Measurements from ENCODE around the gene ROBO4. TPM values are rescaled to one million over a fixed set of nuclear protein-coding genes. Genes with fewer than 3 reads are reported as not detected.

Gene ROBO4
- total RNA-seq, 1 donor from 2014 or later: not detected

GRCh38 chr11:124877910-124878758 lies 19.5 kb downstream of the ROBO4 start:
- H3K4me3 Mint-ChIP-seq: peak overlapping the region; percentile 91
- peaks cover 11% of the 10 kb centered on the region for H3K4me1 Mint-ChIP-seq
- H3K9me3 Mint-ChIP-seq: no peaks in the 10 kb centered on the region
- intact Hi-C loops (cut with micrococcal nuclease): loop anchor here (2.0 to 5.0 kb wide), 2 partner anchors 77 to 1389 kb away; partner anchors contain the start of genes FOXRED1, MSANTD2 and SRPRA
- no peak overlapping the region for H3K27ac Mint-ChIP-seq
- H3K27me3 Mint-ChIP-seq: peaks cover 30% of the 10 kb centered on the region
- no peak for DNase-seq
- H3K36me3 Mint-ChIP-seq (ENCODE audit: low read depth): no peaks in the 10 kb centered on the region

GRCh38 chr11:124877631-124877909 lies 20.1 kb downstream of the ROBO4 start:
- H3K36me3 Mint-ChIP-seq (ENCODE audit: low read depth): no peaks in the 10 kb centered on the region
- intact Hi-C loops (cut with micrococcal nuclease): loop anchor here (2.0 to 5.0 kb wide), 2 partner anchors 77 to 1390 kb away; partner anchors contain the start of genes FOXRED1, MSANTD2 and SRPRA

GRCh38 chr11:124876818-124877630 lies 20.6 kb downstream of the ROBO4 start:
- H3K4me3 Mint-ChIP-seq: peak overlapping the region; percentile 91
- peaks cover 40% of the 10 kb centered on the region for H3K27me3 Mint-ChIP-seq
- peaks cover 11% of the 10 kb centered on the region for H3K4me1 Mint-ChIP-seq
- peak overlapping the region; percentile 86 for H3K27ac Mint-ChIP-seq
- no peaks in the 10 kb centered on the region for H3K9me3 Mint-ChIP-seq
- no peak for DNase-seq
- intact Hi-C loops (cut with micrococcal nuclease): loop anchor here (1.0 to 5.0 kb wide), 4 partner anchors 76 to 1390 kb away; partner anchors contain the start of genes CCDC15, FOXRED1, MSANTD2 and SRPRA
- no peaks in the 10 kb centered on the region for H3K36me3 Mint-ChIP-seq (ENCODE audit: low read depth)

More at GRCh38 chr11:124877631-124877909, 20.1 kb downstream of the ROBO4 start:
- no peaks in the 10 kb centered on the region for H3K9me3 Mint-ChIP-seq
- peaks cover 35% of the 10 kb centered on the region for H3K27me3 Mint-ChIP-seq
- H3K4me1 Mint-ChIP-seq: peaks cover 11% of the 10 kb centered on the region
- peak overlapping the region; percentile 91 for H3K4me3 Mint-ChIP-seq
- H3K27ac Mint-ChIP-seq: peak overlapping the region; percentile 86
- DNase-seq: no peak

- Mint-ChIP-seq H3K4me1 (peaks cover 11% of the 10 kb centered on the region), H3K9me3 (no peaks in the 10 kb centered on the region), H3K36me3 (ENCODE audit: low read depth) (no peaks in the 10 kb centered on the region), H3K4me3 (peak overlapping the region; percentile 91), H3K27ac (peak overlapping the region; percentile 86), H3K27me3 (peaks cover 47% of the 10 kb centered on the region)
- intact Hi-C loops (cut with micrococcal nuclease): loop anchor here (1.0 to 5.0 kb wide), 4 partner anchors 75 to 1391 kb away; partner anchors contain the start of genes CCDC15, FOXRED1, MSANTD2 and SRPRA
- DNase-seq: peak; percentile 95
Measured at GRCh38 chr11:124875943-124876817, 21.5 kb downstream of the ROBO4 start.

- Mint-ChIP-seq H3K4me3 (peak overlapping the region; percentile 91), H3K4me1 (peaks cover 11% of the 10 kb centered on the region), H3K27me3 (peaks cover 53% of the 10 kb centered on the region), H3K27ac (peak overlapping the region; percentile 45), H3K9me3 (no peaks in the 10 kb centered on the region), H3K36me3 (ENCODE audit: low read depth) (no peaks in the 10 kb centered on the region)
- intact Hi-C loops (cut with micrococcal nuclease): loop anchor here (5.0 kb wide), 1 partner anchor 1392 kb away; the partner anchor contains the start of genes FOXRED1 and SRPRA
- no peak for DNase-seq
Measured at GRCh38 chr11:124875401-124875800, 22.3 kb downstream of the ROBO4 start.

- Mint-ChIP-seq H3K27me3 (peaks cover 60% of the 10 kb centered on the region), H3K27ac (no peak overlapping the region), H3K9me3 (no peaks in the 10 kb centered on the region), H3K4me3 (peak overlapping the region; percentile 44), H3K36me3 (ENCODE audit: low read depth) (no peaks in the 10 kb centered on the region), H3K4me1 (peaks cover 11% of the 10 kb centered on the region)
- intact Hi-C loops (cut with micrococcal nuclease): loop anchor here (5.0 kb wide), 1 partner anchor 1393 kb away; the partner anchor contains the start of genes FOXRED1 and SRPRA
- DNase-seq: no peak
Measured at GRCh38 chr11:124874571-124875255, 23.0 kb downstream of the ROBO4 start.

GRCh38 chr11:124873951-124874350 lies 23.7 kb downstream of the ROBO4 start:
- peaks cover 66% of the 10 kb centered on the region for H3K27me3 Mint-ChIP-seq
- no peak overlapping the region for H3K4me3 Mint-ChIP-seq

GRCh38 chr11:124872741-124873140 lies 24.9 kb downstream of the ROBO4 start:
- Mint-ChIP-seq H3K4me3 (no peak overlapping the region), H3K4me1 (peaks cover 14% of the 10 kb centered on the region), H3K9me3 (no peaks in the 10 kb centered on the region), H3K27me3 (peaks cover 73% of the 10 kb centered on the region), H3K27ac (no peak overlapping the region), H3K36me3 (ENCODE audit: low read depth) (no peaks in the 10 kb centered on the region)
- intact Hi-C loops (cut with micrococcal nuclease): no loop called here
- DNase-seq: no peak

More at GRCh38 chr11:124873951-124874350, 23.7 kb downstream of the ROBO4 start:
- no peaks in the 10 kb centered on the region for H3K9me3 Mint-ChIP-seq
- peaks cover 11% of the 10 kb centered on the region for H3K4me1 Mint-ChIP-seq
- no peaks in the 10 kb centered on the region for H3K36me3 Mint-ChIP-seq (ENCODE audit: low read depth)
- DNase-seq: no peak
- H3K27ac Mint-ChIP-seq: no peak overlapping the region
- intact Hi-C loops (cut with micrococcal nuclease): no loop called here

GRCh38 chr11:124872280-124872679 lies 25.4 kb downstream of the ROBO4 start:
- H3K27ac Mint-ChIP-seq: no peak overlapping the region
- H3K4me1 Mint-ChIP-seq: peaks cover 11% of the 10 kb centered on the region
- H3K4me3 Mint-ChIP-seq: no peak overlapping the region
- H3K9me3 Mint-ChIP-seq: no peaks in the 10 kb centered on the region
- intact Hi-C loops (cut with micrococcal nuclease): no loop called here
- peaks cover 77% of the 10 kb centered on the region for H3K27me3 Mint-ChIP-seq
- no peak for DNase-seq
- H3K36me3 Mint-ChIP-seq (ENCODE audit: low read depth): no peaks in the 10 kb centered on the region

GRCh38 chr11:124870430-124870829 lies 27.2 kb downstream of the ROBO4 start:
- H3K27me3 Mint-ChIP-seq: peaks cover 92% of the 10 kb centered on the region

GRCh38 chr11:124869856-124870387 lies 27.7 kb downstream of the ROBO4 start:
- DNase-seq: no peak
- H3K27me3 Mint-ChIP-seq: peaks cover 88% of the 10 kb centered on the region
- no peak overlapping the region for H3K4me3 Mint-ChIP-seq
- intact Hi-C loops (cut with micrococcal nuclease): loop anchor here (5.0 kb wide), 1 partner anchor 1888 kb away; the partner anchor contains the start of gene BSX
- H3K4me1 Mint-ChIP-seq: peaks cover 6% of the 10 kb centered on the region
- no peak overlapping the region for H3K27ac Mint-ChIP-seq
- no peaks in the 10 kb centered on the region for H3K36me3 Mint-ChIP-seq (ENCODE audit: low read depth)
- H3K9me3 Mint-ChIP-seq: no peaks in the 10 kb centered on the region

More at GRCh38 chr11:124870430-124870829, 27.2 kb downstream of the ROBO4 start:
- Mint-ChIP-seq H3K9me3 (no peaks in the 10 kb centered on the region), H3K4me3 (no peak overlapping the region), H3K4me1 (peaks cover 7% of the 10 kb centered on the region), H3K27ac (no peak overlapping the region), H3K36me3 (ENCODE audit: low read depth) (no peaks in the 10 kb centered on the region)
- DNase-seq: no peak
- intact Hi-C loops (cut with micrococcal nuclease): no loop called here

- intact Hi-C loops (cut with micrococcal nuclease): loop anchor here (5.0 kb wide), 1 partner anchor 1887 kb away; the partner anchor contains the start of gene BSX
- peaks cover 88% of the 10 kb centered on the region for H3K27me3 Mint-ChIP-seq
- no peak overlapping the region for H3K27ac Mint-ChIP-seq
- H3K4me3 Mint-ChIP-seq: peak overlapping the region; percentile 1
- DNase-seq: no peak
- peaks cover 6% of the 10 kb centered on the region for H3K4me1 Mint-ChIP-seq
- H3K9me3 Mint-ChIP-seq: no peaks in the 10 kb centered on the region
- no peaks in the 10 kb centered on the region for H3K36me3 Mint-ChIP-seq (ENCODE audit: low read depth)
Measured at GRCh38 chr11:124869331-124869730, 28.3 kb downstream of the ROBO4 start.
